Measurements from ENCODE around the gene PUS7L.

DNA sequence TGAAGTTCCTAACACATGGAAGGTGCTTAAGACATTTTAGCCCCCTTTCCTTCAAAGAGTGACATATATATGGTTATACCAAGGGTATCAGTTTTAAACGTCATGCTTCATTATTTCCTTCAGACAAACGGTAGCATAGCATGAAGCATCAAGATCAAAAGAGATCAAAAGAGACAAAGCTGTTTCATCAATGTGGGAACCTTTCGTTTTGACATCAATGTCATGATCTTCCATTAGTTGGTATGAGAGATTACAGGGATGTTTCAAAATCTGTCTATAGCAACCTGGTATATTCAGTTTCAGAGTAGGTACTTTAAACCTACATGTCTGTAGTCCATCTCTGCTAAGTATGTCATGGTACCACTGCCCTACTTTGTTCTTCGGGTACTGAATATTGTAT, 28.3 kb downstream of the PUS7L start:
- TF ChIP-seq CTCF (IDR thresholded peaks at IDR 0.05; ENCODE audit: low read depth, low read length, poor library complexity, severe bottlenecking), result no peak
- TF ChIP-seq EZH2phosphoT487 (IDR thresholded peaks at IDR 0.05; ENCODE audit: borderline replicate concordance, low read length), result no peak
